Right lobe of liver (tissue), 4 donors: Measurements from ENCODE around the gene SNRPB2.

ENCODE experiments used
- CTCF ChIP-seq, 4 donors: fragments of 200-600 bp in 3 of 4; fragments of 450-650 bp in 1 of 4; IDR thresholded peaks; one replicate each; pipeline versions ENCODE4 v1.5.1 to v1.8.0; 2016 to 2022; ENCODE audit warnings: antibody characterized with exemption in 4 of 4, mild to moderate bottlenecking in 2 of 4
- POLR2A ChIP-seq: fragments of 450-650 bp; IDR thresholded peaks from one replicate; pipeline ENCODE4 v1.6.1; 2017; ENCODE audit warnings: antibody characterized with exemption, mild to moderate bottlenecking
- donor health status: DM: no; HTN: no; CAD: no.
- donor health status: DM: no; HTN: no; CAD: no.
- donor health status: DM: no; HTN: yes; CAD: no.

- TF ChIP-seq CTCF (IDR thresholded peaks at IDR 0.05) (no peak), POLR2A (no peak)
Measured at GRCh38 chr20:16749573-16749972, 19.7 kb downstream of the SNRPB2 start.
